ENCODE data around the gene ATG16L2.
"Not testable (repeated sequence)": the region's sequence is repeated elsewhere in the genome, so short reads cannot be mapped to it uniquely, and the experiment has no call there.

Gene ATG16L2

GRCh38 chr11:72779495-72780128, 34.6 kb upstream of the ATG16L2 start:
- no peak for DNase-seq

GRCh38 chr11:72780296-72781062, 33.7 kb upstream of the ATG16L2 start:
- DNase-seq, result no peak

DNA sequence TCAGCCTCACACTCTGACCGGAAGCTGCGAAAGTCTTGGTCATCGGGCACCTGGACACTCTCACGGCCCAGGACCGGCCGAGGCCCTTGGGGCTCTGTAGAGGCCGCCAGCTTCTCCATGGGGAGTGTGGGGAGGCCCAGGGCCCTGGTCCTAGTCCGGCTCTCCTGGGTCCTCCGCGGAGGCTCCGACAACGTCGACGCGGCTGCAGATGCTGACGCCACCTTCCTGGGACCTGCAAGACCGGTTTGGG, 33.2 kb upstream of the ATG16L2 start:
- no peak for DNase-seq

- peak; percentile 67 for DNase-seq
These were observed 32.7 kb upstream of the ATG16L2 start for GRCh38 chr11:72781313-72782080.

DNA sequence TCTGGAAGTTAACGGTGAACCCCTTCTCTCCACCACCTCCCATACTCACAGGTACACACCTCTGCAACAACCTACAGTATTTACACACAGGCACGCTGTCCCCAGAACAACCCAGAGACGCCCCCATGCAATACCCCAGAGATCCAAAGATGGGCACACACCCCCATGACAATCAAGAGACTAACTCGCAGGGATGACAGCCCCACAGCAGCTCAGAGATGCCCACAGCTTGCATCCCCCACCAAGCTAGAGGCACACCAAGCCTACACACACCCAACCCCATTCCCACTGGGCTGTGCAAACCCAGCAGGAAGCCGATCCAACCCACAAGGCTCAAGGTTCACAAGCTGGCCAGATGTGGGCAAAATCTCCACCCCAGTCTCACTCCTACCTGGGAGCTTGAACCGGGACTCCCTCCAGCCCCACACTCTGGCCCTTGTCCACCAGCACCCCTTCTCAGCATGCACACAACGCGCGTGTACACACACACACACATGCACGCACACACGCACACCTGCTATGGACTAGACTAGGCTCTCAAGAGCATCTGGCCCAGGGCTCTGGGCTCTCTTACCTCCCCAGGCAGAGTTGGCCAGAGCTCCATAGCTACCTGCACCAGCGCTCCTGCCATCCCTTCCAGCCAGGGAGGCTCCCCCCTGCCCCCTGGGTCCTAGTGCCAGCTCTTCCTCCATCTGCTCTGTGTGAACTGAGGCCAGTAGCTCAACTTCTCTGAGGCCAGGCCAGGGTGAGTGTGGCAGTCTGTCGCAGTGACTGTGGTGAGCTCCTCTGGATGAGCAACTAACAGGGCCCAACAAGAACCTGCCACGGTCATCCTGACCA, 31.9 kb upstream of the ATG16L2 start:
- DNase-seq, result no peak

DNA sequence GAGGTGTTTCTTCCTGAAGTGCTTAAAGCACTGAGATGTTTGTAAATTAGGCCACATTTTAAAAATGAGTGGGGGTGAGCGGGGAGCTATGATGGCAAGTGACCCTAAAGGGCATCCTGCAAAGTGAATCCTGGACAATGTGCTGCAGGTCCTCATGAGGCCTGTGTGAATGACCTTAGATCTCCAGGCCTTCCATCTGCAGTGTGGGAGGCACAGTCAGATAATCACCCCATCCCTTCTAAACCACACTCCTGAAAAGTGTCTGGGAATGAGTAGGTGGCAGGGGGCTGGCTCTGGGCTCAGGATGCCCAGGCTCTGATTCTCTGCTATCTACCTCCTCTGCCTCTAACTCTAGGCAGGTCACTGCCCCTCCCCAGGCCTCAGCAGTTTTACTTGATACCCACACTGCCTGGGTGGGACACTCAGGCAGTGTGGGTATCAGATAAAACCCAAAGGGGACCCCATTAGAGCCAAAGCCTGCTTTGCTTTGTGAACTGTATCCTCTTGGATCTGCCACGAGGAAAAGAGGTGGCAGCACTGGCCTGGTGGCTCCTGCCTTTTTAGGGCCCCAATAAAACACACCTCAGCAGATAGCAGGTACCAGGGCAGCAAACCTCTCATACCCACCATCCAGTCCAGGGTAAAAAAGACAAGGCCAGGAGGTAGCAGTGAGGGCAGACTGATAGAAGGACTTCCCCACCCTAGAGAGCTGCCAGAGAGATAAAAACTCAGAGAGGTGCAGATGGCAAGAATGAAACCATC, 30.9 kb upstream of the ATG16L2 start:
- DNase-seq, result no peak

- no peak for DNase-seq
These were observed 29.5 kb upstream of the ATG16L2 start for GRCh38 chr11:72784662-72785061.

- DNase-seq, result no peak
These were observed 27.7 kb upstream of the ATG16L2 start for GRCh38 chr11:72786305-72787215.

GRCh38 chr11:72787216-72788104, 26.8 kb upstream of the ATG16L2 start:
- no peak for DNase-seq

DNA sequence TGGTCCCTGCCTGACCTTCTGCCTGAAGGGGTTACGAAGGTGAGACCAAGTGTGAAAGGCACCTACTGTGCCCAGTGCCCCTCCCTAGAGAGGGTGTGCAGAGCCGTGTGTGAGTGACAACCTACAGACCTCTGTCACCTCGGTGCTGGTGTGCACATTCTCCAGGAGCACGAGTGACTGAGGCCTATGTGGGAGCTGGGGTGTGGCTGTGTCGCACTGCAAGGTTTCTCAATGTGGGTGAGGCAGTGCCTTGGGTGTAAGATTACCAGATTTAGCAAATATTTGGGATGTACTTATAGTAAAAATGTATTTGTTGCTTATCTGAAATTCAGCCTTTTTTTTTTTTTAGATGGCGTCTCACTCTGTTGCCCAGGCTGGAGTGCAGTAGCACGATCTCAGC, 26.0 kb upstream of the ATG16L2 start:
- no peak for DNase-seq

GRCh38 chr11:72789493-72790131, 24.6 kb upstream of the ATG16L2 start:
- no peak for DNase-seq

- not testable (repeated sequence) for DNase-seq
These were observed 23.0 kb upstream of the ATG16L2 start for GRCh38 chr11:72791228-72791627.

DNA sequence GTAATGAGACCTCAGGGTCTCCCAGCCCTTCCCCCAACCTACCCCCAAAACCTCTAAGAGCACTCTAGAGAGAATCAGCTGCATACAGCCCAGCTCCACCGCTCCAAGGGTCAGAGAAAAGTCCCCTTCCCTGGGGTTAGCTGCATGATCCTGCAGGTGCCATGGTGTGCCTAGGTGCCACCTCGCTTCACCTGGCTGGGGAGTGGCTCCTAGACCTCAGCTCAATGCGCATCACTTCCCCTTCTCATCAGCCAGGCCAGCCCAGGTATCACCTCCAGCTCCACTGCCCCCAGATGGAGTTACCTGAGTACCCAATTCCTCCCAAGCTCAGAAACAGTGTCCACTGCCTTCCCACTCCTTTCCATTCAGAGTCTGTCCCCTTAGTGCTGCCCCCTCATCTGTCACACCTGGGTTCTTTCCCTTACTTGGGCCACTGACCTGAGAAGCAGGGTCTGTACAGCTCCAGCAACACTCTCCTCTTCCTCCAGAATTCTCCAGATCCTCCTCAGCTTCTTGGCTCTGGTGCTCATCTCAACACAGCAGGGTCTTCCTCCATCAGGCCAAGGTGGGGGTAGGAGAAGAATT, 21.7 kb upstream of the ATG16L2 start:
- DNase-seq, result no peak

DNA sequence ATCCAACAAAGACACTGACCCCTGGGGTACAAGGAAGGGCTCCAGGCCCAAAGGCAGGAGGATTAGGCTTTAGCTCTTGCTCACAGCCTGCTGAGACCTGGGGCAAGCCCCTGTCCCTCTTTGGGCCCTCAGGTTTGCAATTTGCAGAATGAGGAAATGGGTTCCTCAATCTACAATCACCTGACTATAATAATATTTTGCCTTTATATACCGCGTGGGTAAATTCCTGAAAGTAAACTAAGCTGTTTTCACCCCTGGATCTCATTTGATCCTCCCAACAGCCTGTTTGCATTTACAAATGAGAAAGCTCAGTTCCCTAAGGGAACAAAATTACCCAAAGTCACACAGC, 21.2 kb upstream of the ATG16L2 start:
- DNase-seq, result no peak

DNA sequence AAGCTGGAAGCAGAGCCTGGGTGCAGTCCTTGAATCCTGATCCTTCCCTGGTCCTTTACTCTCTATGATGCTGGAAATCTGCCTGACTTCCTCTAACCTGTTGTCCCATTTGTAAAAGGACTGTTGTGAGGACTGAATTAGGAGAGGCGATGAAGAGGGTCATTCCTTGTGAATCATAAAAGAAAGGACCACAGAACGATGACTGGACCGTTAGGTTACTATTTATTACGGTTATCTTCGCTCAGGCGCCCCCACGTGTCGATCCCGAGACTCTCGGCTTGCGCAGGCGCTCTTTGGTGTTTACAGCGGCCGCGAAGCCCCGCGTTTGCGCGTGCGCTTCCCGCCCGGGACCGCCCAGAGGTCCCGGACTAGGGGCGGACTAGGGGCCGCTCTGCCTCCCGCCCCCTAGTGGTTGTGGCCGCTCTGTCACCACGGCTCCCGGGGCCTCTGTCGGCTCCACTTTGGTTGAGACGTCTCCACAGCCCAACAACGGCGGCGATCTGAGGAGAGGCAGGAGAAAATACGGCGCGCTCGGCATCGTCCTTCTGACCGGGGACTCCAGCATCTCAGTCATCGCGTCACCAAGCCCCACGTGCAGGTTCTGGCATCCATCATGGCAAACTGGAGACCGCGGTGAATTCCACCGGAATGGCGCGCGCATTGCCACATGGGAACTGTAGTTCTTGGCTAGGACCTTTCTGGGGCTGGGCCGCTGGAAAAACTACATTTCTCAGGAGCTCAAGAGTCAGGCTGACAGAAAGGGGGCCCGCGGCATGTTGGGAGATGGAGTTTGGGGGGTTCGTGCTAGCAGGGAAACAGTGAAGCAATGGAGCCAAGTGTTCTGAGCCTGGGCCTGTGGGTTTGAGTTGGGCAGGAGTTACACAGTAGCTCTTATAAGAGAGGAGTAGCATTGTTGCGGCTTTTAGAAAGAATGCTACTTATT, 20.5 kb upstream of the ATG16L2 start, which contains the start of gene STARD10:
STARD10 (minus strand) TSS at position 623 of the 943 bp plus-strand sequence. CDS start 12,866 bp downstream, outside the sequence.
- peak; percentile 91 for DNase-seq

- no peak for DNase-seq
These were observed 15.8 kb upstream of the ATG16L2 start for GRCh38 chr11:72798361-72798760.

- DNase-seq, result no peak
These were observed 14.8 kb upstream of the ATG16L2 start for GRCh38 chr11:72799441-72799840.

GRCh38 chr11:72802822-72803221, 11.4 kb upstream of the ATG16L2 start:
- DNase-seq, result no peak

All from stimulated activated naive CD4-positive, alpha-beta T cell treated with Interleukin-2 at 50 U/mL for 16 hours (primary cell).